Activated naive CD4-positive, alpha-beta T cell treated with anti-CD3 and anti-CD28 coated beads, Interleukin-2, amount 10 ng/mL, durations not matched to agents 7 days and 5 days (primary cell): ENCODE results near the gene EXD3.

Experiments used
- CTCF ChIA-PET: fragments of 350-600 bp; sonication (Branson Sonifier 250); formaldehyde crosslinking; loops from one replicate; lab custom pipeline; 2021; ENCODE audit warnings: antibody characterized with exemption; lab: Charles Lee
- DNase-seq: peaks from one replicate; pipeline ENCODE4 v3.0.0-alpha.2; 2020
- H3K27ac Mint-ChIP-seq: one replicate; pipeline ENCODE4 v1.8.0; 2021; ENCODE audit warnings: mild to moderate bottlenecking, moderate library complexity, mixed read lengths
- H3K27me3 Mint-ChIP-seq: one replicate; pipeline ENCODE4 v1.8.0; 2021; ENCODE audit warnings: mild to moderate bottlenecking, mixed read lengths
- H3K36me3 Mint-ChIP-seq: one replicate; pipeline ENCODE4 v1.8.0; 2021; ENCODE audit warnings: mixed read lengths
- H3K4me1 Mint-ChIP-seq: one replicate; pipeline ENCODE4 v1.8.0; 2021; ENCODE audit warnings: mixed read lengths
- H3K4me3 Mint-ChIP-seq: one replicate; pipeline ENCODE4 v1.8.0; 2021; ENCODE audit warnings: mild to moderate bottlenecking, moderate library complexity, mixed read lengths
- H3K9me3 Mint-ChIP-seq: one replicate; pipeline ENCODE4 v1.8.0; 2021; ENCODE audit warnings: mixed read lengths

Gene EXD3

DNA sequence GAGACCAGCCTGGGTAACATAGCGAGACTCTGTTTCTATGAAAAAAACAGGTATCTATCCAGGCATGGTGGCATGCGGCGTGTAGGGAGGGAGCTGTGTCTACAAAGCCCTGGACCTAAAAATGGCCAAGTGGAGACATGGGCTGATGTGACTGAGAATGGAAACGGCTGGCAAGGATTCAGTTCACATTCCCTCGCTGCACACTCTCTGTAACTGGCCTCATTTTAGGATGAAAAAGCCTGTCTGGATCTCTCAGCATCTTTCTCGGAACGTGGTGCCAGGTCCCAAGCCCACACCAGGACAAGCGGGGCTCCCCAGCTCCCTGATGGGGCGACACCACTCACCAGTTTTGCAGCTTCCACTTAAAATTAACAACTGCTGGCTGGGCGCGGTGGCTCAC is 13.4 kb downstream of the EXD3 start:
- H3K4me1 Mint-ChIP-seq = peaks cover 10% of the 10 kb centered on the region
- no peaks in the 10 kb centered on the region for H3K36me3 Mint-ChIP-seq
- DNase-seq = no peak
- CTCF ChIA-PET = interaction anchor here (0.9 to 2.2 kb wide), 2 partner anchors 108 to 123 kb away, joined by 5 to 7 read pairs; partner anchors contain the start of gene NRARP
- H3K27me3 Mint-ChIP-seq = peaks cover 47% of the 10 kb centered on the region
- H3K27ac Mint-ChIP-seq = peak overlapping the region; percentile 52
- H3K4me3 Mint-ChIP-seq = no peak overlapping the region
- H3K9me3 Mint-ChIP-seq = no peaks in the 10 kb centered on the region

DNA sequence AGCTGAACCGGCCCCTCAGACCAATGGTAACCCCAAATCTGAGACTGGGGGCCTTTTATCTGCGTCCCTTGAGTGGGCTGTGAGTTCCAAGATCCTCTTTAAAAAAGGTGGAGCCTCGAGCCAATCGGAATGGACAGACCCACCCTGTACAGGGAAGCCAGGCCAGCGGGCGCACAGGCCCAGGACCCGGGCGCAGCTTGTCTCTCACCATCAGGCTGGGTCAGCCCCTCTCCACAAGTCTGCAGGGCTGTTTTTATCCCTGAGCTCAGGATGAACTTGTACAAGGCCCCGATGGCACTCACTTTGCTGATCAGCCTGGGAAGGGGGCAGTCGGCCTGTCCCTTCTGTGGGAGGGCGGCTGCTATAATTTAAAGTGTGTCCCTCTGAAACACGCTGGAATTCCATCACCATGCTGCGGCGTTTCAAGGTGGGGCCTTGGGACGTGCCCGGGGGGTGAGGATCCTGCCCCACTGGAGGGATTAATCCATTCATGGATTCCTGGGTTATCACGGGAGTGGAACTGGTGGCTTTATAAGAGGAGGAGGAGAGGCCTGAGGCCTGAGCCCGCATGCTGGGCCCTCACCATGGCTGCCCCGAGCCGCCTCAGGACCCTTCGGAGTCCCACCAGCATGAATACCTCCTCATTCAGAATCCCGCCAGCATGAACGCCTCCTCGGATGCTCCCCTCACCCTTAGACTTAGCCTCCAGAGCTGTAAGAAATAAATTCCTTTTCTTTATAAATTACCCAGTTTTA is 14.1 kb downstream of the EXD3 start:
- Mint-ChIP-seq H3K4me3 (no peak overlapping the region), H3K9me3 (no peaks in the 10 kb centered on the region), H3K27me3 (peaks cover 47% of the 10 kb centered on the region), H3K36me3 (no peaks in the 10 kb centered on the region), H3K27ac (no peak overlapping the region), H3K4me1 (peaks cover 8% of the 10 kb centered on the region)
- CTCF ChIA-PET = interaction anchor here (2.2 kb wide), 1 partner anchor 107 kb away, joined by 7 read pairs; the partner anchor contains the start of gene NRARP
- no peak for DNase-seq

DNA sequence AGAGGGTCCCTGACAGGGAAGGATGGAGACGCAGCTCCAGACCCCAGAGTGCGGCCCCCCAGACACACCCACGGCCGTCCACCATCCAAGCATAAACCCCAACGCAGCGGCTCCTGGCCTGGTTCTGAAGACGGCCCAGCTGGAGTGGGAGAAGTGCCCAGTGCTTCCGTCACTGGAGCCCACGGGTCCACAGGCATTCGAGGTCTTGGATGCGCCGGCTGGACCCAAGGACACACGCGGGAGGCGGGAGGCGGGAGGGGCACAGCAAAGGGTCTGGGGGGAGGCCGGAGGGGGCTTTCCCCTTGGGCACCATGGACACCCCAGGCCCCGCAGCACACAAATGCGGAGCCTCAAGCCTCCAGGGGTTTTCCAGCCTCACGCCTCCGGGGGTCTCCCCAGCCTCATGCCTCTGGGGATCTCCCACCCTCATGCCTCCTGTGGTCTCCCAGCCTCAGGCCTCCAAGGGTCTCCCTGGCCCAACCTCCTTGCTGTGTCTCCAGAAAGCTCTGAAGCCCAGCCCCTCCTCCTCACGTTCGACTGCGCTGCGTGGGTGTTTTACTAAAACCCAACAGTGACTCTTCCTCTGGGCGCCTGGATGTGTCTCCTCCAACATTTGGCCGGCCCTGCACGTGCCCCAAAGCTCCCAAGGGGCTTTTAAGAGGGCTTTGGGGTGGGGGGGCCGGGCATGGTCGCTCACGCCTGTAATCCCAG is 15.2 kb downstream of the EXD3 start:
- no peak overlapping the region for H3K4me3 Mint-ChIP-seq
- H3K4me1 Mint-ChIP-seq = peaks cover 4% of the 10 kb centered on the region
- CTCF ChIA-PET = no interaction called here
- DNase-seq = no peak
- peaks cover 47% of the 10 kb centered on the region for H3K27me3 Mint-ChIP-seq
- H3K36me3 Mint-ChIP-seq = no peaks in the 10 kb centered on the region
- H3K9me3 Mint-ChIP-seq = no peaks in the 10 kb centered on the region
- no peak overlapping the region for H3K27ac Mint-ChIP-seq

DNA sequence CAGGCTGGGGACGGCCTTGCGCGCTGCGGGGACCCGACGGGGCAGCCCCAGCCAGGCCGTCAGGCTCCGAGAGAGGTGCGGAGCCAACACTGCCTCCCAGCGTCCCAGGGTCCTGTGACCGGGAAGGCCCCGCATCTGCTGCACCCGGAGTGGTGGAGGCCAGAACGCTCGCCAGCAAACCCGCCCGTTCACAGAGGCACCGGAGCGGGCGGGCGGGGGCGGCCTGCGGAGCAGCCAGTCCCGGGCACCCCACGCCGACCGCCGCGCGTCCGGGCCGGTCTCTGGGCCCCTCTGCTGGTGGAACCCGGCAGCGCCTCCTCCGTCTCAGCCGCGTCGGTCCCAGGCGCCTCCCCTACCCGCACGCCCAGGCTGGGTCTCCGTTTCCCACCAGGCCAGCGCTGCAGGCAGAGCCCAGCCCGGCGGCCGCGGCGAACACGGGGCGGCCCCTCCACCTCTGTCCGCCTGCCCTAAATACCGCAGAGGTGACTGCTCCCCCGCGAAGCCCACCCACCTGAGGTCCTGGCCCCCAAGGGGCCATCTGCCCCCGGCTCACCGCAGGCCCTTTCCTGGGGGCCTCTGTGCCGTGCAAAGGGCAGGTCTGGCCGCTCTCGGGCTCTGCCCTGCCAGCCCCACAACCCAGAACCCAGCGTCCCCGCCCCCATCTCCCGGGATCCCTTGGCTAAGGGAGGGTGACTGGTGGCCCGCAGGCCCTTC is 15.9 kb downstream of the EXD3 start:
- peak; percentile 80 for DNase-seq
- CTCF ChIA-PET = no interaction called here
- Mint-ChIP-seq H3K27me3 (peaks cover 47% of the 10 kb centered on the region), H3K4me1 (peaks cover 5% of the 10 kb centered on the region), H3K27ac (no peak overlapping the region), H3K4me3 (no peak overlapping the region), H3K36me3 (peaks cover 7% of the 10 kb centered on the region), H3K9me3 (peaks cover 4% of the 10 kb centered on the region)

GRCh38 chr9:137406085-137406760 is 16.7 kb downstream of the EXD3 start:
- H3K36me3 Mint-ChIP-seq = peaks cover 7% of the 10 kb centered on the region
- no peak overlapping the region for H3K4me3 Mint-ChIP-seq
- no peak overlapping the region for H3K27ac Mint-ChIP-seq
- peaks cover 45% of the 10 kb centered on the region for H3K27me3 Mint-ChIP-seq
- no peak for DNase-seq
- peaks cover 4% of the 10 kb centered on the region for H3K9me3 Mint-ChIP-seq
- CTCF ChIA-PET = interaction anchor here (2.5 kb wide), 1 partner anchor 119 kb away, joined by 8 read pairs; no protein-coding TSS in a partner anchor
- peaks cover 5% of the 10 kb centered on the region for H3K4me1 Mint-ChIP-seq

GRCh38 chr9:137405677-137406081 is 17.3 kb downstream of the EXD3 start:
- no peak overlapping the region for H3K27ac Mint-ChIP-seq
- H3K9me3 Mint-ChIP-seq = peaks cover 4% of the 10 kb centered on the region
- no peak overlapping the region for H3K4me3 Mint-ChIP-seq
- no peak for DNase-seq
- H3K36me3 Mint-ChIP-seq = peaks cover 7% of the 10 kb centered on the region
- H3K27me3 Mint-ChIP-seq = peaks cover 40% of the 10 kb centered on the region
- CTCF ChIA-PET = interaction anchor here (2.5 kb wide), 1 partner anchor 119 kb away, joined by 8 read pairs; no protein-coding TSS in a partner anchor
- peaks cover 5% of the 10 kb centered on the region for H3K4me1 Mint-ChIP-seq

GRCh38 chr9:137404961-137405567 is 17.9 kb downstream of the EXD3 start:
- Mint-ChIP-seq H3K36me3 (peaks cover 7% of the 10 kb centered on the region), H3K4me3 (no peak overlapping the region), H3K27me3 (peaks cover 35% of the 10 kb centered on the region), H3K27ac (no peak overlapping the region), H3K9me3 (peaks cover 4% of the 10 kb centered on the region), H3K4me1 (peaks cover 3% of the 10 kb centered on the region)
- CTCF ChIA-PET = interaction anchor here (1.2 to 2.5 kb wide), 2 partner anchors 10 to 118 kb away, joined by 4 to 8 read pairs; no protein-coding TSS in a partner anchor
- DNase-seq = no peak

GRCh38 chr9:137403269-137403668 is 19.7 kb downstream of the EXD3 start:
- H3K27me3 Mint-ChIP-seq = peaks cover 23% of the 10 kb centered on the region
- CTCF ChIA-PET = no interaction called here
- H3K36me3 Mint-ChIP-seq = peaks cover 7% of the 10 kb centered on the region
- H3K4me3 Mint-ChIP-seq = no peak overlapping the region
- peaks cover 4% of the 10 kb centered on the region for H3K9me3 Mint-ChIP-seq
- DNase-seq = no peak
- no peak overlapping the region for H3K27ac Mint-ChIP-seq
- peaks cover 3% of the 10 kb centered on the region for H3K4me1 Mint-ChIP-seq

DNA sequence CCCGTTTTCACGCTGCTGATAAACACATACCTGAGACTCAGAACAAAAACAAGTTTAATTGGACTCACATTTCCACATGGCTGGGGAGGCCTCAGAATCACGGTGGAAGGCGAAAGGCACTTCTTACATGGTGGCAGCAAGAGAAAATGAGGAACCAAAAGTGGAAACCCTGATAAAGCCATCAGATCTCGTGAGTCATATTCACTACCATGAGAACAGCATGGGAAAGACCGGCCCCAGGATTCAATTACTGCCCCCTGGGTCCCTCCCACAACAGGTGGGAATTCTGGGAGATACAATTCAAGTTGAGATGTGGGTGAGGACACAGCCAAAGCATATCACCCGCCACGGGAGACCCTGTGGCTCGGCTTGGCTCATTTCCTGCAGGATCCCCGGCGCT is 20.2 kb downstream of the EXD3 start:
- no peak for DNase-seq
- Mint-ChIP-seq H3K9me3 (peaks cover 4% of the 10 kb centered on the region), H3K36me3 (peaks cover 8% of the 10 kb centered on the region), H3K4me3 (no peak overlapping the region), H3K27ac (no peak overlapping the region), H3K27me3 (peaks cover 19% of the 10 kb centered on the region), H3K4me1 (peaks cover 3% of the 10 kb centered on the region)
- CTCF ChIA-PET = no interaction called here

DNA sequence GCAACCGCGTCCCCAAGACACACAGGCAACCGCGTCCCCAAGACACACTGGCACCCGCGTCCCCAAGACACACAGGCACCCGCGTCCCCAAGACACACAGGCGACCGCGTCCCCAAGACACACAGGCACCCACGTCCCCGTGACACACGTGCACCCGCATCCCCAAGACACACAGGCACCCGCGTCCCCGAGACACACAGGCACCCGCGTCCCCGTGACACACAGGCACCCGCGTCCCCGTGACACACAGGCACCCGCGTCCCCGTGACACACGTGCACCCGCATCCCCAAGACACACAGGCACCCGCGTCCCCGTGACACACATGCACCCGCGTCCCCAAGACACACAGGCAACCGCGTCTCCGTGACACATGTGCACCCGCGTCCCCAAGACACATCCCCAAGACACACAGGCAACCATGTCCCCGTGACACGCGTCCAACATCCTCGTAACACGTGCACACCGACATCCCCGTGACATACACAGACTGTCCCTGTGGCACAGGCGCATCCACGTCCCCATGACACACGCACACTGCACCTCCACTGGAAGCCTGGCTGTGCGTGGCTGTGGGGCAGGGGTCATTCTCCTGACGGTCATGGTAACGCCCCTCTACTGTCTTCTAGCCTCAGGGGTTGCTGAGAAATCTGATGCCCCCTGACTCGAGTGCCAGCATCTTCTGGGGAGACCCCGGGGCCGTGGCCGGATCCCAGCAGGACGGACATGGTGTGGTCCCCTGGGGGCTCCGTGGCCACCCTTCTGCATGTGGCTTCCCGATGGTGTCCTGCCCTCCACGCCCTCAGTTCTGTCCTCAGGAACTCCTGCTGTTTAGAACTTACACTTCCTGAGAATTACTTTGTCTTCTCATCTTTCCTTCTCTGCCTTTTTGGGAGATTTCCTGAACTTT is 24.1 kb downstream of the EXD3 start:
- H3K27ac Mint-ChIP-seq = no peak overlapping the region
- peaks cover 4% of the 10 kb centered on the region for H3K9me3 Mint-ChIP-seq
- no peak for DNase-seq
- H3K4me3 Mint-ChIP-seq = no peak overlapping the region
- H3K27me3 Mint-ChIP-seq = no peaks in the 10 kb centered on the region
- H3K36me3 Mint-ChIP-seq = peaks cover 8% of the 10 kb centered on the region
- peaks cover 5% of the 10 kb centered on the region for H3K4me1 Mint-ChIP-seq
- CTCF ChIA-PET = no interaction called here

GRCh38 chr9:137397675-137398423 is 25.1 kb downstream of the EXD3 start:
- DNase-seq = no peak
- Mint-ChIP-seq H3K4me1 (peaks cover 5% of the 10 kb centered on the region), H3K9me3 (peaks cover 4% of the 10 kb centered on the region), H3K4me3 (no peak overlapping the region), H3K36me3 (peaks cover 8% of the 10 kb centered on the region), H3K27me3 (no peaks in the 10 kb centered on the region), H3K27ac (no peak overlapping the region)
- CTCF ChIA-PET = no interaction called here

GRCh38 chr9:137396634-137397367 is 26.2 kb downstream of the EXD3 start:
- DNase-seq = no peak
- no peaks in the 10 kb centered on the region for H3K9me3 Mint-ChIP-seq
- no peak overlapping the region for H3K27ac Mint-ChIP-seq
- H3K4me1 Mint-ChIP-seq = peaks cover 3% of the 10 kb centered on the region
- no peak overlapping the region for H3K4me3 Mint-ChIP-seq
- peaks cover 1% of the 10 kb centered on the region for H3K36me3 Mint-ChIP-seq
- no peaks in the 10 kb centered on the region for H3K27me3 Mint-ChIP-seq
- CTCF ChIA-PET = no interaction called here
